ENCODE measurements around the gene DDX51.

The DDX51 gene

GRCh38 chr12:132173135-132174014 is 29.3 kb upstream of the DDX51 start:
- no peak for TF ChIP-seq CTCF (IDR thresholded peaks at IDR 0.05; ENCODE audit: insufficient read depth, missing control alignments)
- FAIRE-seq (no peak), DNase-seq (ENCODE audit: insufficient read length, low spot score) (no peak)

- FAIRE-seq (no peak), DNase-seq (ENCODE audit: insufficient read length, low spot score) (no peak)
- no peak for TF ChIP-seq CTCF (IDR thresholded peaks at IDR 0.05; ENCODE audit: insufficient read depth, missing control alignments)
Observed at GRCh38 chr12:132172619-132173018, 28.5 kb upstream of the DDX51 start.

- TF ChIP-seq CTCF (IDR thresholded peaks at IDR 0.05; ENCODE audit: insufficient read depth, missing control alignments) = no peak
- FAIRE-seq (no peak), DNase-seq (ENCODE audit: insufficient read length, low spot score) (no peak)
Observed at GRCh38 chr12:132171968-132172521, 27.9 kb upstream of the DDX51 start.

- FAIRE-seq (no peak), DNase-seq (ENCODE audit: insufficient read length, low spot score) (no peak)
- no peak for TF ChIP-seq CTCF (IDR thresholded peaks at IDR 0.05; ENCODE audit: insufficient read depth, missing control alignments)
Observed at GRCh38 chr12:132171293-132171967, 27.3 kb upstream of the DDX51 start.

- no peak for DNase-seq (ENCODE audit: insufficient read length, low spot score)
- no peak for TF ChIP-seq CTCF (IDR thresholded peaks at IDR 0.05; ENCODE audit: insufficient read depth, missing control alignments)
- no peak for FAIRE-seq
Observed at GRCh38 chr12:132170637-132171292, 26.6 kb upstream of the DDX51 start.

GRCh38 chr12:132170094-132170636 is 26.0 kb upstream of the DDX51 start:
- no peak for DNase-seq (ENCODE audit: insufficient read length, low spot score)
- no peak for FAIRE-seq
- TF ChIP-seq CTCF (IDR thresholded peaks at IDR 0.05; ENCODE audit: insufficient read depth, missing control alignments) = no peak

Measured in D721Med (cell line).